K562 (cell line): ENCODE data around the gene EDEM2. TPM values are rescaled to one million over a fixed set of nuclear protein-coding genes. Genes with fewer than 3 reads are reported as not detected.
A peak's percentile ranks its signal among the peaks of the same experiment; 100 is the strongest.

Experiments used
- CHD4 ChIP-seq: fragments of 200-600 bp; sonication (generic); IDR thresholded peaks from 3 replicates; pipeline ENCODE4 v1.6.1; 2012; ENCODE audit warnings: low read depth, mild to moderate bottlenecking, mixed read lengths, low read length, inconsistent platforms; ENCODE audit not compliant: insufficient read depth, insufficient replicate concordance, poor library complexity, severe bottlenecking
- CTBP1 ChIP-seq: fragments of 450-650 bp; IDR thresholded peaks from 2 replicates; pipeline ENCODE4 v1.6.1; 2016; ENCODE audit warnings: borderline replicate concordance
- ELF4 ChIP-seq: fragments of 450-650 bp; formaldehyde crosslinking; IDR thresholded peaks from 2 replicates; pipeline ENCODE4 v1.4.0; 2022; ENCODE audit warnings: missing genetic modification characterization
- JUND ChIP-seq, 2 experiments: IDR thresholded peaks; 2 replicates in 1 of 2; 3 replicates in 1 of 2; pipeline ENCODE4 v1.6.1; 2011; ENCODE audit warnings: borderline replicate concordance in 2 of 2, low read depth in 2 of 2, low read length in 2 of 2, improper control_type of control experiment in 1 of 2, missing biosample characterization in 1 of 2, missing genetic modification characterization in 1 of 2, missing genetic modification reagents in 1 of 2
- KDM1A ChIP-seq, 2 experiments: fragments of 450-650 bp; IDR thresholded peaks; 2 replicates each; pipeline ENCODE4 v1.6.1; 2016; ENCODE audit warnings: mild to moderate bottlenecking in 2 of 2
- LARP7 ChIP-seq: fragments of 450-650 bp; IDR thresholded peaks from 2 replicates; pipeline ENCODE4 v1.6.1; 2016
- MCM5 ChIP-seq: fragments of 450-650 bp; IDR thresholded peaks from 2 replicates; pipeline ENCODE4 v1.6.1; 2016; ENCODE audit warnings: low read depth
- MTF1 ChIP-seq: fragments of 250-450 bp; sonication (Bioruptor Pico); IDR thresholded peaks from 2 replicates; pipeline ENCODE4 v1.9.0; 2021; ENCODE audit warnings: moderate library complexity, mild to moderate bottlenecking, inconsistent platforms, borderline replicate concordance
- NR4A1 ChIP-seq, 2 experiments: fragments of 250-450 bp in 1 of 2; fragments of 450-650 bp in 1 of 2; sonication (Bioruptor Pico) in 1 of 2; IDR thresholded peaks; 2 replicates each; pipeline versions ENCODE4 v1.4.0 to v1.6.1; 2016 to 2020; ENCODE audit warnings: mild to moderate bottlenecking in 2 of 2, missing compliant biosample characterization in 1 of 2, missing genetic modification characterization in 1 of 2, moderate library complexity in 1 of 2
- PPARD ChIP-seq: fragments of 250-450 bp; sonication (Bioruptor Pico); IDR thresholded peaks from 2 replicates; pipeline ENCODE4 v1.8.0; 2022; ENCODE audit warnings: inconsistent platforms, mild to moderate bottlenecking, moderate library complexity
- PURB ChIP-seq: sonication (generic); formaldehyde crosslinking; IDR thresholded peaks from 2 replicates; pipeline ENCODE4 v1.9.0; 2021; ENCODE audit warnings: low read depth, mild to moderate bottlenecking, missing genetic modification reagents
- SIRT6 ChIP-seq: IDR thresholded peaks from one replicate; pipeline ENCODE4 v1.6.1; 2012; ENCODE audit warnings: low read depth, mild to moderate bottlenecking, control low read depth, inconsistent platforms, low read length, moderate library complexity
- ZNF316 ChIP-seq: fragments of 450-650 bp; IDR thresholded peaks from 2 replicates; pipeline ENCODE4 v1.6.1; 2016
- ZNF764 ChIP-seq: fragments of 250-450 bp; sonication (Bioruptor Pico); IDR thresholded peaks from 2 replicates; pipeline ENCODE4 v1.4.0; 2020; ENCODE audit warnings: low read depth, mild to moderate bottlenecking, moderate library complexity
- polyA plus RNA-seq, 8 experiments: library from polyadenylated mRNA; depleted of rRNA in 4 of 8; stranded (reverse) in 5 of 8; unstranded in 3 of 8; fragments of >200 nt; fragmentation: Nextera tagmentation in 2 of 8; fragmentation: Illumina TruSeq in 1 of 8; extraction: Ambion mirVana in 2 of 8; extraction: Trizol in 1 of 8; gene quantifications; 2 replicates each; pipeline versions ENCODE4 v1.2.1 to v1.2.3, GENCODE V29; 2011 to 2014; ENCODE audit warnings: inconsistent platforms in 1 of 8, missing spikeins in 1 of 8
- total RNA-seq, 7 experiments: library from RNA; depleted of rRNA in 6 of 7; stranded (reverse); fragments of >200 nt in 6 of 7; fragmentation: Illumina TruSeq in 2 of 7; extraction: Trizol in 2 of 7; gene quantifications; 2 replicates each; pipeline versions ENCODE4 v1.2.1 to v1.2.3, GENCODE V29; 2011 to 2021; ENCODE audit warnings: low replicate concordance in 1 of 7
- TF ChIP-seq, protein P1 (sequence below): fragments of 450-650 bp; IDR thresholded peaks from 2 replicates; pipeline ENCODE4 v1.6.1; 2016; ENCODE audit warnings: antibody characterized with exemption
- TF ChIP-seq, protein P2 (sequence below): fragments of 200-800 bp; sonication (Bioruptor generic); IDR thresholded peaks from 2 replicates; pipeline ENCODE4 v1.6.1; 2017; ENCODE audit warnings: missing genetic modification characterization, missing compliant biosample characterization
- TF ChIP-seq, protein P3 (sequence below): fragments of 250-450 bp; sonication (Bioruptor Pico); IDR thresholded peaks from 2 replicates; pipeline ENCODE4 v1.8.0; 2021; ENCODE audit warnings: mild to moderate bottlenecking, moderate library complexity
- TF ChIP-seq, protein P4 (sequence below): IDR thresholded peaks from 2 replicates; pipeline ENCODE4 v1.6.1; 2014; ENCODE audit warnings: antibody characterized with exemption
- TF ChIP-seq, protein P5 (sequence below), 3 experiments: fragments of 200-800 bp in 1 of 3; sonication (Bioruptor generic) in 1 of 3; sonication (generic) in 1 of 3; formaldehyde crosslinking in 1 of 3; IDR thresholded peaks; 2 replicates each; pipeline versions ENCODE4 v1.6.1 to v1.8.0; 2016 to 2022; ENCODE audit warnings: mild to moderate bottlenecking in 2 of 3, missing compliant biosample characterization in 2 of 3, missing genetic modification characterization in 2 of 3, missing genetic modification reagents in 1 of 3

EDEM2 gene
- total and polyA plus RNA-seq, 9 of the 15 experiments (the other 6 are each of a cell fraction or from before 2014, with no cell fraction given), result 6.9 to 11.0 (median 9.7) TPM

DNA sequence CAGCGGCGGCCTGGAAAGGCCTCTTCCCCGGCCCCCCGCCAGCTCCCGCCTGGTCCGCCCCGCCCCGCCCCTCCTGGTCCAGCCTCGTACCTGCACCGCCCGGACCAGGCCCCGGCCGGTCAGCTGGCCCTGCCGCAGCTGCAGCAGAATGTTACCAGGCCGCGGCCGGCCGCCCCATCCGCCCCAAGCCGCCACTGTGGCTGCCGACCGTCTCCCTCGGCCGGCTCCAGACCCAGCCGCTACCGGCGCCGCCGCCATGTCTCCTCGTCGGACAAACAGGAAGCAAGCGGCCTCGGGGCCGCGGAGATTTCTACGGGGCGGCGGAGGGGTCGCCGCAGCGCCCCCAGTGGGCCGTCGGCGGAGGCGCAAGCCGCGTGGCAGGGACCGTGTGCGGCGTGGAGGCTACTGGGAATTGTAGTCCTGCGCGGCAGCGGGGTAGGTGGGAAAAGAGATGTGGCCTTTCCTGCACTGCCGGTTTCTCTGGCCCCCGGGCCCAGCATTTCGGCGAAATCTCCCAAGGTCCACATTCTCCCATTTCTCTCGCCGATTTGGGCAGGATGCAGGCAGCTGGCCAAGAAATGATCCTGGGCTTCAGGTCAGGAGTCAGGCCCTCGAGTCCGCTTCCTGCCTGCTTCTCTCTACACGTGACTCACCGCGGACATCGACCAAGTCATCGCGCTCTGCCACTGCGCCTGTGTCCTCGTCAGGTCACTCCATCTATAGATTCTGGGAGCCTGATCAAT lies 54.4 kb downstream of the EDEM2 start, which contains the start of gene TRPC4AP (continued):
- peak; percentile 57; the same call in 1 of the 2 replicates for TF ChIP-seq JUND (IDR thresholded peaks at IDR 0.05; ENCODE audit: borderline replicate concordance, low read depth, low read length)
- peak; percentile 70; the same call in 2 of the 3 replicates for TF ChIP-seq JUND (tag; IDR thresholded peaks at IDR 0.05; ENCODE audit: borderline replicate concordance, low read depth, low read length)
- TF ChIP-seq, protein P1, sequence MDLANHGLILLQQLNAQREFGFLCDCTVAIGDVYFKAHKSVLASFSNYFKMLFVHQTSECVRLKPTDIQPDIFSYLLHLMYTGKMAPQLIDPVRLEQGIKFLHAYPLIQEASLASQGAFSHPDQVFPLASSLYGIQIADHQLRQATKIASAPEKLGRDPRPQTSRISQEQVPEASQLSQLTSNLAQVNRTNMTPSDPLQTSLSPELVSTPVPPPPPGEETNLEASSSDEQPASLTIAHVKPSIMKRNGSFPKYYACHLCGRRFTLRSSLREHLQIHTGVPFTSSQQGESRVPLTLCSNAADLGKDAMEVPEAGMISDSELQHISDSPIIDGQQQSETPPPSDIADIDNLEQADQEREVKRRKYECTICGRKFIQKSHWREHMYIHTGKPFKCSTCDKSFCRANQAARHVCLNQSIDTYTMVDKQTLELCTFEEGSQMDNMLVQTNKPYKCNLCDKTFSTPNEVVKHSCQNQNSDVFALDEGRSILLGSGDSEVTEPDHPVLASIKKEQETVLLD, result no peak
- no peak for TF ChIP-seq LARP7
- no peak for TF ChIP-seq PURB (CRISPR knock-in tag)
- peak; percentile 55; the same call in 1 of the 2 replicates for TF ChIP-seq CTBP1
- 0 out of 4 replicates have a peak, but pooled peaks of 1 of the 2 experiments have one; percentile 18 for TF ChIP-seq KDM1A (IDR thresholded peaks at IDR 0.05)
- TF ChIP-seq CHD4, result no peak
- TF ChIP-seq, protein P2, sequence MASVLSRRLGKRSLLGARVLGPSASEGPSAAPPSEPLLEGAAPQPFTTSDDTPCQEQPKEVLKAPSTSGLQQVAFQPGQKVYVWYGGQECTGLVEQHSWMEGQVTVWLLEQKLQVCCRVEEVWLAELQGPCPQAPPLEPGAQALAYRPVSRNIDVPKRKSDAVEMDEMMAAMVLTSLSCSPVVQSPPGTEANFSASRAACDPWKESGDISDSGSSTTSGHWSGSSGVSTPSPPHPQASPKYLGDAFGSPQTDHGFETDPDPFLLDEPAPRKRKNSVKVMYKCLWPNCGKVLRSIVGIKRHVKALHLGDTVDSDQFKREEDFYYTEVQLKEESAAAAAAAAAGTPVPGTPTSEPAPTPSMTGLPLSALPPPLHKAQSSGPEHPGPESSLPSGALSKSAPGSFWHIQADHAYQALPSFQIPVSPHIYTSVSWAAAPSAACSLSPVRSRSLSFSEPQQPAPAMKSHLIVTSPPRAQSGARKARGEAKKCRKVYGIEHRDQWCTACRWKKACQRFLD (CRISPR knock-in tag), result peak; percentile 97
- TF ChIP-seq, protein P3, sequence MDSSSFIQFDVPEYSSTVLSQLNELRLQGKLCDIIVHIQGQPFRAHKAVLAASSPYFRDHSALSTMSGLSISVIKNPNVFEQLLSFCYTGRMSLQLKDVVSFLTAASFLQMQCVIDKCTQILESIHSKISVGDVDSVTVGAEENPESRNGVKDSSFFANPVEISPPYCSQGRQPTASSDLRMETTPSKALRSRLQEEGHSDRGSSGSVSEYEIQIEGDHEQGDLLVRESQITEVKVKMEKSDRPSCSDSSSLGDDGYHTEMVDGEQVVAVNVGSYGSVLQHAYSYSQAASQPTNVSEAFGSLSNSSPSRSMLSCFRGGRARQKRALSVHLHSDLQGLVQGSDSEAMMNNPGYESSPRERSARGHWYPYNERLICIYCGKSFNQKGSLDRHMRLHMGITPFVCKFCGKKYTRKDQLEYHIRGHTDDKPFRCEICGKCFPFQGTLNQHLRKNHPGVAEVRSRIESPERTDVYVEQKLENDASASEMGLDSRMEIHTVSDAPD (CRISPR knock-in tag), result peak; percentile 57; the same call in 1 of the 2 replicates
- TF ChIP-seq ZNF316, result no peak
- peak; percentile 90; the same call in 1 of the 2 replicates for TF ChIP-seq NR4A1 (CRISPR knock-in tag; IDR thresholded peaks at IDR 0.05)
- peak; percentile 94 for TF ChIP-seq NR4A1 (tag; IDR thresholded peaks at IDR 0.05)
- no peak for TF ChIP-seq PPARD (CRISPR knock-in tag)
- TF ChIP-seq, protein P4, sequence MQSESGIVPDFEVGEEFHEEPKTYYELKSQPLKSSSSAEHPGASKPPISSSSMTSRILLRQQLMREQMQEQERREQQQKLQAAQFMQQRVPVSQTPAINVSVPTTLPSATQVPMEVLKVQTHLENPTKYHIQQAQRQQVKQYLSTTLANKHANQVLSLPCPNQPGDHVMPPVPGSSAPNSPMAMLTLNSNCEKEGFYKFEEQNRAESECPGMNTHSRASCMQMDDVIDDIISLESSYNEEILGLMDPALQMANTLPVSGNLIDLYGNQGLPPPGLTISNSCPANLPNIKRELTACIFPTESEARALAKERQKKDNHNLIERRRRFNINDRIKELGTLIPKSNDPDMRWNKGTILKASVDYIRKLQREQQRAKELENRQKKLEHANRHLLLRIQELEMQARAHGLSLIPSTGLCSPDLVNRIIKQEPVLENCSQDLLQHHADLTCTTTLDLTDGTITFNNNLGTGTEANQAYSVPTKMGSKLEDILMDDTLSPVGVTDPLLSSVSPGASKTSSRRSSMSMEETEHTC, result peak; percentile 33; the same call in 1 of the 2 replicates
- TF ChIP-seq MCM5, result no peak
- no peak for TF ChIP-seq ZNF764 (CRISPR knock-in tag)
- no peak for TF ChIP-seq MTF1 (CRISPR knock-in tag)
- TF ChIP-seq SIRT6, result no peak
- TF ChIP-seq ELF4 (CRISPR knock-in tag), result 0 out of 2 replicates have a peak, but pooled peaks have one; percentile 12
- TF ChIP-seq, protein P5, sequence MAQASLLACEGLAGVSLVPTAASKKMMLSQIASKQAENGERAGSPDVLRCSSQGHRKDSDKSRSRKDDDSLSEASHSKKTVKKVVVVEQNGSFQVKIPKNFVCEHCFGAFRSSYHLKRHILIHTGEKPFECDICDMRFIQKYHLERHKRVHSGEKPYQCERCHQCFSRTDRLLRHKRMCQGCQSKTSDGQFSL (CRISPR knock-in tag; IDR thresholded peaks at IDR 0.05), result no peak
- TF ChIP-seq, protein P5 (tag; IDR thresholded peaks at IDR 0.05), result peak in 1 of 2 experiments; percentile 57; a peak in 1 of 4 replicates
